ENCODE measurements around the gene CGAS. TPM values are rescaled to one million over a fixed set of nuclear protein-coding genes. Genes with fewer than 3 reads are reported as not detected.

Gene CGAS
- total and polyA plus RNA-seq, 2 donors (not counting 1 experiment from before 2014, with no cell fraction given), result 5.1 to 20.0 TPM

DNA sequence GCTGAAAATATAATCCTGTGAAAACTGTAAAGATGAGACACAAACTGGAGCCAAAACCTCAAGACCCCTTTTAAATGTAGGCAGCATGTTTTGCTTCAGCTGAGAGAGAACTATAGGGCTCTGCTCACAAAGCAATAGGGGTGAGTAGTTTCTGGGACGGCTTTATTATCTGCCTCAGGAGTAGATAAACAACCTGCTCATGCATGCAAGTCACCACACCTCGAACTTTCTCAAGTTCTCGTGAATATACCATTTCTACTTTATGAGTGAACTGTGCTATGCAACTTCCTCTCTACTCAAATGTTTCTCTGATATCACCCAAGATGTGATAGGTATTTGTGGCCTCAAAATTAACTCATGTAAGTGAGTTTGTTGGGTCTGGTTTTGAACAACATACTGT lies 74.9 kb downstream of the CGAS start:
- Histone ChIP-seq H3K9ac (ENCODE audit: low read length) (no peak overlapping the region), H3K36me3 (replicated peaks in 1 of 2; ENCODE audit: control extremely low read depth in 1 of 2, control insufficient read depth in 1 of 2, extremely low read depth in 1 of 2, insufficient read depth in 2 of 2, low read length in 1 of 2) (no peaks in the 10 kb centered on the region), H3K79me2 (ENCODE audit: control insufficient read depth, insufficient read depth, low read length) (no peaks in the 10 kb centered on the region), H3K27ac (ENCODE audit: low read length in 2 of 2) (no peak overlapping the region), H4K20me1 (ENCODE audit: control insufficient read depth, insufficient read depth, low read length, poor library complexity, severe bottlenecking) (no peaks in the 10 kb centered on the region), H3K4me1 (ENCODE audit: control insufficient read depth in 2 of 2, insufficient read depth in 2 of 2, low read length in 2 of 2) (no peaks in the 10 kb centered on the region), H3K4me2 (replicated peaks; ENCODE audit: low read depth, low read length, poor library complexity, severe bottlenecking) (no peak overlapping the region), H2AFZ (ENCODE audit: insufficient read depth, low read depth, low read length, poor library complexity, severe bottlenecking) (no peak overlapping the region), H3K27me3 (replicated peaks in 1 of 4; ENCODE audit: control extremely low read depth in 1 of 4, control insufficient read depth in 3 of 4, insufficient read depth in 4 of 4, low read length in 3 of 4) (no peaks in the 10 kb centered on the region), H3K4me3 (ENCODE audit: control extremely low read depth in 1 of 5, extremely low read depth in 1 of 5, insufficient read depth in 1 of 5, low read depth in 2 of 5, low read length in 4 of 5) (no peak overlapping the region), H3K9me3 (ENCODE audit: control extremely low read depth in 1 of 3, control insufficient read depth in 2 of 3, insufficient read depth in 1 of 3, low read length in 2 of 3) (peaks cover 0 to 11% (median 5%) of the 10 kb centered on the region in 3 donors)
- H3K9me3 Mint-ChIP-seq (ENCODE audit: insufficient read depth), result no peaks in the 10 kb centered on the region
- DNase-seq, result no peak
- H3K4me1 Mint-ChIP-seq, result peaks cover 6% of the 10 kb centered on the region
- intact Hi-C loops (cut with micrococcal nuclease), result no loop called here
- WGBS (ENCODE audit: insufficient coverage), result 80% methylated on average over 1 of the region's 3 CpGs
- no peak overlapping the region for H3K4me3 Mint-ChIP-seq
- POLR2A ChIA-PET, result no interaction called here
- TF ChIP-seq EZH2 (IDR thresholded peaks at IDR 0.05; ENCODE audit: borderline replicate concordance, insufficient read depth, low read depth, low read length, poor library complexity, severe bottlenecking), result no peak
- TF ChIP-seq, protein P1, sequence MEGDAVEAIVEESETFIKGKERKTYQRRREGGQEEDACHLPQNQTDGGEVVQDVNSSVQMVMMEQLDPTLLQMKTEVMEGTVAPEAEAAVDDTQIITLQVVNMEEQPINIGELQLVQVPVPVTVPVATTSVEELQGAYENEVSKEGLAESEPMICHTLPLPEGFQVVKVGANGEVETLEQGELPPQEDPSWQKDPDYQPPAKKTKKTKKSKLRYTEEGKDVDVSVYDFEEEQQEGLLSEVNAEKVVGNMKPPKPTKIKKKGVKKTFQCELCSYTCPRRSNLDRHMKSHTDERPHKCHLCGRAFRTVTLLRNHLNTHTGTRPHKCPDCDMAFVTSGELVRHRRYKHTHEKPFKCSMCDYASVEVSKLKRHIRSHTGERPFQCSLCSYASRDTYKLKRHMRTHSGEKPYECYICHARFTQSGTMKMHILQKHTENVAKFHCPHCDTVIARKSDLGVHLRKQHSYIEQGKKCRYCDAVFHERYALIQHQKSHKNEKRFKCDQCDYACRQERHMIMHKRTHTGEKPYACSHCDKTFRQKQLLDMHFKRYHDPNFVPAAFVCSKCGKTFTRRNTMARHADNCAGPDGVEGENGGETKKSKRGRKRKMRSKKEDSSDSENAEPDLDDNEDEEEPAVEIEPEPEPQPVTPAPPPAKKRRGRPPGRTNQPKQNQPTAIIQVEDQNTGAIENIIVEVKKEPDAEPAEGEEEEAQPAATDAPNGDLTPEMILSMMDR (IDR thresholded peaks at IDR 0.05), result no peak
- no peak for ATAC-seq (ENCODE audit: low read depth)
- no peaks in the 10 kb centered on the region for H3K27me3 Mint-ChIP-seq
- no peak overlapping the region for H3K27ac Mint-ChIP-seq
- CTCF ChIA-PET, result no interaction called here

DNA sequence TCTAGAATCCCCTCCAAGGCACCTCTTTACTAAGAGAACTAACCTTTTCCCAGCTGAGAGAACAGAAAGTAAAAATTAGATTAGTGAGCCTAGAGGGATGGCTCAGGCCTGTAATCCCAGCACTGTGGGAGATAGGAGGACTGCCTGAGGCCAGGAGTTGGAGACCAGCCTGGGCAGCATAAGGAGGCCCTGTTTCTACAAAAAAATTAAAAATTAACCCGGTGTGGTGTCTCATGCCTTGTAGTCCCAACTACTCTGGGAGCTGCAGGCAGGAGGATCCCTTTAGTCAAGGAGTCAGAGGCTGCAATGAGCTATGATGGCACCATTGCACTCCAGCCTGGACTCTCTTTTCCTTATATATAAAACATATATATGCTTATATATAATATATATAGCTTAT lies 76.9 kb downstream of the CGAS start:
- Histone ChIP-seq H3K4me1 (ENCODE audit: control insufficient read depth in 2 of 2, insufficient read depth in 2 of 2, low read length in 2 of 2) (no peaks in the 10 kb centered on the region), H3K27ac (ENCODE audit: low read length in 2 of 2) (no peak overlapping the region), H3K79me2 (ENCODE audit: control insufficient read depth, insufficient read depth, low read length) (no peaks in the 10 kb centered on the region), H3K9ac (ENCODE audit: low read length) (no peak overlapping the region), H2AFZ (ENCODE audit: insufficient read depth, low read depth, low read length, poor library complexity, severe bottlenecking) (no peak overlapping the region), H3K4me2 (replicated peaks; ENCODE audit: low read depth, low read length, poor library complexity, severe bottlenecking) (no peak overlapping the region), H4K20me1 (ENCODE audit: control insufficient read depth, insufficient read depth, low read length, poor library complexity, severe bottlenecking) (no peaks in the 10 kb centered on the region), H3K9me3 (ENCODE audit: control extremely low read depth in 1 of 3, control insufficient read depth in 2 of 3, insufficient read depth in 1 of 3, low read length in 2 of 3) (peaks cover 0 to 27% (median 10%) of the 10 kb centered on the region in 3 donors), H3K27me3 (replicated peaks in 1 of 4; ENCODE audit: control extremely low read depth in 1 of 4, control insufficient read depth in 3 of 4, insufficient read depth in 4 of 4, low read length in 3 of 4) (no peaks in the 10 kb centered on the region), H3K36me3 (replicated peaks in 1 of 2; ENCODE audit: control extremely low read depth in 1 of 2, control insufficient read depth in 1 of 2, extremely low read depth in 1 of 2, insufficient read depth in 2 of 2, low read length in 1 of 2) (no peaks in the 10 kb centered on the region), H3K4me3 (ENCODE audit: control extremely low read depth in 1 of 5, extremely low read depth in 1 of 5, insufficient read depth in 1 of 5, low read depth in 2 of 5, low read length in 4 of 5) (no peak overlapping the region)
- H3K9me3 Mint-ChIP-seq (ENCODE audit: insufficient read depth), result no peaks in the 10 kb centered on the region
- ChIA-PET CTCF (no interaction called here), POLR2A (no interaction called here)
- no peak overlapping the region for H3K27ac Mint-ChIP-seq
- DNase-seq (no peak), ATAC-seq (ENCODE audit: low read depth) (no peak)
- intact Hi-C loops (cut with micrococcal nuclease), result no loop called here
- WGBS (ENCODE audit: insufficient coverage), result 83% methylated on average over 1 of the region's 1 CpG
- TF ChIP-seq EZH2 (IDR thresholded peaks at IDR 0.05; ENCODE audit: borderline replicate concordance, insufficient read depth, low read depth, low read length, poor library complexity, severe bottlenecking), result no peak
- TF ChIP-seq, protein P1 (IDR thresholded peaks at IDR 0.05), result no peak
- peaks cover 6% of the 10 kb centered on the region for H3K4me1 Mint-ChIP-seq
- no peaks in the 10 kb centered on the region for H3K27me3 Mint-ChIP-seq
- no peak overlapping the region for H3K4me3 Mint-ChIP-seq

Small RNA genes within 50 kb of the gene (small RNA-seq; reads per million reads assigned to genes)
- not detected for gene RN7SL827P (ENCODE audit: insufficient read length, low read depth, low replicate concordance)
- gene RNU6-975P (ENCODE audit: insufficient read length, low read depth, low replicate concordance), result not detected

Other genes with a start within 250 kb of the CGAS start
- not detected in 2 replicates for gene KHDC1L, start 226.8 kb downstream of the CGAS start, total RNA-seq
- not detected in 2 replicates for gene KHDC1L, start 226.8 kb downstream of the CGAS start, polyA plus RNA-seq
- gene KHDC1, start 189.1 kb downstream of the CGAS start, total RNA-seq, result 2.9 and 3.5 TPM in 2 replicates
- 2.6 and 2.8 TPM in 2 replicates for gene KHDC1, start 189.1 kb downstream of the CGAS start, polyA plus RNA-seq
- gene DPPA5, start 98.0 kb downstream of the CGAS start, total RNA-seq, result not detected in 2 replicates
- gene DPPA5, start 98.0 kb downstream of the CGAS start, polyA plus RNA-seq, result not detected in 2 replicates
- gene KHDC3L, start 89.6 kb downstream of the CGAS start, total RNA-seq, result not detected in 2 replicates
- gene KHDC3L, start 89.6 kb downstream of the CGAS start, polyA plus RNA-seq, result not detected in 2 replicates
- gene OOEP, start 82.4 kb downstream of the CGAS start, total RNA-seq, result 0.97 TPM in 1 of 2 replicates, not detected in the other
- gene OOEP, start 82.4 kb downstream of the CGAS start, polyA plus RNA-seq, result 0.25 and 0.70 TPM in 2 replicates
- 1.8 and 2.6 TPM in 2 replicates for gene DDX43, start 57.5 kb downstream of the CGAS start, total RNA-seq
- 2.1 and 2.6 TPM in 2 replicates for gene DDX43, start 57.5 kb downstream of the CGAS start, polyA plus RNA-seq
- gene MTO1, start 9.4 kb upstream of the CGAS start, total RNA-seq, result 79.5 and 84.4 TPM in 2 replicates
- gene MTO1, start 9.4 kb upstream of the CGAS start, polyA plus RNA-seq, result 52.1 and 56.0 TPM in 2 replicates
- gene EEF1A1, start 68.7 kb upstream of the CGAS start, total RNA-seq, result 12,449 and 12,769 TPM in 2 replicates
- 9,254 and 9,671 TPM in 2 replicates for gene EEF1A1, start 68.7 kb upstream of the CGAS start, polyA plus RNA-seq
- 8.0 and 8.2 TPM in 2 replicates for gene SLC17A5, start 201.7 kb upstream of the CGAS start, total RNA-seq
- gene SLC17A5, start 201.7 kb upstream of the CGAS start, polyA plus RNA-seq, result 2.1 and 3.8 TPM in 2 replicates
- 0.15 TPM in 2 replicates for gene CD109, start 243.9 kb upstream of the CGAS start, total RNA-seq
- not detected in 2 replicates for gene CD109, start 243.9 kb upstream of the CGAS start, polyA plus RNA-seq